WTC11 (cell line): ENCODE results near the gene KIFC3.

Source experiments
- CBFB ChIP-seq: sonication (generic); formaldehyde crosslinking; IDR thresholded peaks from 2 replicates; pipeline ENCODE4 v1.8.1; 2022; ENCODE audit warnings: mild to moderate bottlenecking, low read depth, missing genetic modification reagents
- NFYB ChIP-seq: sonication (generic); formaldehyde crosslinking; conservative IDR thresholded peaks from 2 replicates; pipeline ENCODE4 v1.8.0; 2022; ENCODE audit warnings: low read depth, missing genetic modification reagents
- NR2C2 ChIP-seq: sonication (generic); formaldehyde crosslinking; IDR thresholded peaks from 2 replicates; pipeline ENCODE4 v1.8.0; 2022; ENCODE audit warnings: mild to moderate bottlenecking, missing genetic modification reagents
- ZNF121 ChIP-seq: sonication (generic); formaldehyde crosslinking; IDR thresholded peaks from 2 replicates; pipeline ENCODE4 v1.8.0; 2023; ENCODE audit warnings: missing genetic modification reagents
- TF ChIP-seq, protein P1 (sequence below): fragments of 200-600 bp; IDR thresholded peaks from 2 replicates; pipeline ENCODE4 v1.8.0; 2022; ENCODE audit warnings: antibody characterized with exemption

DNA sequence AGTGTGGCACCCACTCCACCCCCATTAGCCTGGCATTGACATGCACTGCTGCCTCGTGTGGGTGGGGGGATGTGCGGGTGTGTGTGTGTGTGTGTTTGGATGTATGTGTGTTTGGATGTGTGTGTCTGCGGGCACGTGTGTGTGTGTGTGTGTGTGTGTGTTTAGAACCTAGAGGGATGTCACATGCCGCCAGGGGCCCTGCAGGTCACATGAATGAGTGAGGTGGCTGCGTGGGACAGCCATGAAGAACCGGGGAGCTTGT is 57.7 kb downstream of the KIFC3 start:
- TF ChIP-seq NFYB (CRISPR knock-in tag) (no peak), NR2C2 (no peak), ZNF121 (no peak), CBFB (no peak)
- TF ChIP-seq, protein P1, sequence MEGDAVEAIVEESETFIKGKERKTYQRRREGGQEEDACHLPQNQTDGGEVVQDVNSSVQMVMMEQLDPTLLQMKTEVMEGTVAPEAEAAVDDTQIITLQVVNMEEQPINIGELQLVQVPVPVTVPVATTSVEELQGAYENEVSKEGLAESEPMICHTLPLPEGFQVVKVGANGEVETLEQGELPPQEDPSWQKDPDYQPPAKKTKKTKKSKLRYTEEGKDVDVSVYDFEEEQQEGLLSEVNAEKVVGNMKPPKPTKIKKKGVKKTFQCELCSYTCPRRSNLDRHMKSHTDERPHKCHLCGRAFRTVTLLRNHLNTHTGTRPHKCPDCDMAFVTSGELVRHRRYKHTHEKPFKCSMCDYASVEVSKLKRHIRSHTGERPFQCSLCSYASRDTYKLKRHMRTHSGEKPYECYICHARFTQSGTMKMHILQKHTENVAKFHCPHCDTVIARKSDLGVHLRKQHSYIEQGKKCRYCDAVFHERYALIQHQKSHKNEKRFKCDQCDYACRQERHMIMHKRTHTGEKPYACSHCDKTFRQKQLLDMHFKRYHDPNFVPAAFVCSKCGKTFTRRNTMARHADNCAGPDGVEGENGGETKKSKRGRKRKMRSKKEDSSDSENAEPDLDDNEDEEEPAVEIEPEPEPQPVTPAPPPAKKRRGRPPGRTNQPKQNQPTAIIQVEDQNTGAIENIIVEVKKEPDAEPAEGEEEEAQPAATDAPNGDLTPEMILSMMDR = no peak
